Astrocyte of the spinal cord (primary cell): Measurements from ENCODE around the gene IFT88.
A peak's percentile ranks its signal among the peaks of the same experiment; 100 is the strongest.

ENCODE experiments used
- DNase-seq: peaks from one replicate; pipeline ENCODE4 v3.0.0; 2011; ENCODE audit warnings: low read depth, low spot score
- H3K4me3 ChIP-seq: 2 replicates; pipeline ENCODE4 v1.5.1; 2011; ENCODE audit warnings: low read depth, mild to moderate bottlenecking, low read length, moderate library complexity
- CTCF ChIP-seq: IDR thresholded peaks from 2 replicates; pipeline ENCODE4 v1.5.1; 2012; ENCODE audit warnings: low read depth, mild to moderate bottlenecking, low read length, inconsistent platforms
- in situ Hi-C: cut with HindIII; loops from 2 replicates; pipeline ENCODE4 v1.10.0; 2017; ENCODE audit warnings: low sequenced_read_pairs

The IFT88 gene

DNA sequence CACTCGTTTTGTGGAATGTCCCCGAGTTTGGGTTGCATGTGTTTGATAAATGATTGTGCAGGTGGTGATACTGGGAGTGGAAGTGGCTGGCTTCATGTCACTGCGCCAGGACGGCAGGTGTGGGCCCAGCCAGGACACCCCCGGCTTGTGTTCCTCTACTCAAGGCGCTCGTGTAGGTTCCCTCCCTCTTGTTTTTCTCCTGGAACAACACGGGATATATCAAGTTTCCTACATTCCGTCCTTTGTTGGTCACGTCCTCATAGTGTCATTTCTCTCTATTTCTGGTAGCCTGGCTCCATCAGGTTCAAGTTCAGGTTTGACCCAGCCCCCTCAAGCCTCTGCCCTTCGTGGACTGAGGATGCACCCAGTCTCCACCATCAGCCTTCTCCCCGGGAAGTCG is 152.8 kb downstream of the IFT88 start:
- in situ Hi-C loops = no loop called here
- H3K4me3 ChIP-seq = no peak overlapping the region
- no peak for DNase-seq
- TF ChIP-seq CTCF = no peak

- in situ Hi-C loops = no loop called here
- no peak overlapping the region for H3K4me3 ChIP-seq
- TF ChIP-seq CTCF = no peak
- DNase-seq = no peak
Measured at GRCh38 chr13:20720499-20720898, 153.5 kb downstream of the IFT88 start.

DNA sequence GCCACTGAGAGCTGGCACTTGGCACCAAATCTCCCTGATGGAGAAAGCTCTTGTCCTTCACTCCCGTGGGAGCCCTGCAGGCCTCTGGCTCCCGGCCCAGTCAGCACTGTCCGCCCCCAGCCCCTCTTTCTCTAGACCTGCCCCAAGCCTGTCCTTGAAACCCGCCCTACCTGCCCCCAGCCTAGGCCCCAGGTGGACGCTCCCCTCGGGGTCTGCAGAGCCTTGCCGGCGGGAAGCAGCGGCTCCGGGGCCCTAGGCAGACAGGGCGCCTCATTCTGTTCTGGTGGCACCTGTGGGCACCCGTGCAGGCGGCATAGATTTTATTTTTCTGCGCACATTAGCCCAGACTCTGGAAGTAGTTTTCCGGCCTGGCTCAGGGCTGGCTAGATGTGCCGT is 154.1 kb downstream of the IFT88 start:
- H3K4me3 ChIP-seq = no peak overlapping the region
- in situ Hi-C loops = no loop called here
- DNase-seq = no peak
- no peak for TF ChIP-seq CTCF

GRCh38 chr13:20721454-20722357 is 154.7 kb downstream of the IFT88 start:
- peak; percentile 9 for TF ChIP-seq CTCF
- peak; percentile 58 for DNase-seq
- in situ Hi-C loops = no loop called here
- peak overlapping the region; percentile 27 for H3K4me3 ChIP-seq

DNA sequence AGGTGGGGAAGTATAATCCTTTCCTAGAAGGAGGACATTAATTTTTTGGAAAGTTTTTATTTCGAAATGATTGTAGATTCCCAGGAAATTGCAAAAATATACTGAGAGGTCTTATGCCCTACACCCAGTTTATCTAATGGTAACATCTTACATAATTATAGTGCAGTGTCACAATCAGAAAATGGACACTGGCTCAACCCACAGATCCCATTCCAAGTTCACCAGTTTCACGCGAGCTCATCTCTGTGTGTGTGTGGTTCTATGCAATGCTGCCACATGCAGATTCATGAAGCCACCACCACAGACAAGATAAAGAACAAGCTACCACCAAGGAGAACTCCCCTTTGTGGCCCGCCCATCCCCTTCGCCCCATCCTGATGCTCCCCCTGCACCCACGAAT is 160.9 kb downstream of the IFT88 start:
- TF ChIP-seq CTCF = no peak
- in situ Hi-C loops = no loop called here
- no peak for DNase-seq
- H3K4me3 ChIP-seq = no peak overlapping the region

DNA sequence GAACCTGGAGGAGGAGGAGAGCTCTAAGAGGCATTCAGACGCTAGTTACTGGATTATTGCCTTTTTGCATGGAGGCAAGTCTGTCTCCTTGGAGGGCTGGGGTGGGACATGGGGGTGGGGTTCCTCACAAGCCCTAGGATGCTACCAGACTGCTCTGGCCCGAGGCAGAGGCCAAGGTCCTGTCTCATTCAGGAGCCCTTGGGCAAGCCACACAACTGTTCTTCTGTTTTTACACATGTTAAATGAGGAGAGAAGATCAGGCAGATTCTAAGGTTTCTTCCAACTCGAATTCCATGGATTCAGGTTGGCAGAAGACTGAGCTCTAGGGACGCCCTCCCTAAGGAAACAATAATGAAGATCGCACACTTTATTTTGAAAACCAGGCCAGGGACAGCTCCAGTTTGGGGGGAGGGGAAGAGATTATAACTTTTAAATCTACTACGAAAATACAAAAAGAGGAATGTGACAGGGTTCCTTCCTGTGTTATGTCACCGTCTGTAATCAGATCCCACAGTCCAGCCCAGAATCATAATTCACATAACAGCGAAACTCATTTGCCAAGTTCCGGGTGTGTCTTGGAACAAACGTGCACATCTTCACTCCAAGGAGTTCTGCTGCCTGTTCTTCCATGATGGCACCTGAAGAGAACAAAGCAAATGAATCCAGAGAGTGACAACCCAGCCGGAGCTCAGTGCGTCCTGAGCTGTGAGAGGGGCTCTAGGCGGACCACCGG is 161.8 kb downstream of the IFT88 start:
- TF ChIP-seq CTCF = no peak
- no peak overlapping the region for H3K4me3 ChIP-seq
- in situ Hi-C loops = no loop called here
- DNase-seq = no peak
